ENCODE measurements around the gene KDM4B. TPM values are rescaled to one million over a fixed set of nuclear protein-coding genes. Genes with fewer than 3 reads are reported as not detected.
"Not testable (repeated sequence)": the region's sequence is repeated elsewhere in the genome, so short reads cannot be mapped to it uniquely, and the experiment has no call there.

KDM4B gene
- total RNA-seq, 2 donors from 2014 or later, result 21.0 to 44.8 TPM

GRCh38 chr19:5189318-5189607, 220.3 kb downstream of the KDM4B start:
- H3K36me3 Mint-ChIP-seq, result no peaks in the 10 kb centered on the region
- DNase-seq (ENCODE audit: low spot score in 2 of 2) (no peak), ATAC-seq (no peak)
- H3K9me3 Mint-ChIP-seq, result no peaks in the 10 kb centered on the region
- H3K27ac Mint-ChIP-seq, result no peak overlapping the region

- DNase-seq (ENCODE audit: low spot score in 2 of 2) (no peak), ATAC-seq (peak in 1 of 2 donors; percentile 63)
- H3K36me3 Mint-ChIP-seq, result no peaks in the 10 kb centered on the region
- no peak overlapping the region for H3K27ac Mint-ChIP-seq
- H3K9me3 Mint-ChIP-seq, result no peaks in the 10 kb centered on the region
These were observed 222.2 kb downstream of the KDM4B start for GRCh38 chr19:5191091-5191490.

GRCh38 chr19:5192568-5192967, 223.7 kb downstream of the KDM4B start:
- no peaks in the 10 kb centered on the region for H3K9me3 Mint-ChIP-seq
- DNase-seq (ENCODE audit: low spot score in 2 of 2) (no peak), ATAC-seq (no peak)
- no peak overlapping the region for H3K27ac Mint-ChIP-seq
- H3K36me3 Mint-ChIP-seq, result no peaks in the 10 kb centered on the region

DNA sequence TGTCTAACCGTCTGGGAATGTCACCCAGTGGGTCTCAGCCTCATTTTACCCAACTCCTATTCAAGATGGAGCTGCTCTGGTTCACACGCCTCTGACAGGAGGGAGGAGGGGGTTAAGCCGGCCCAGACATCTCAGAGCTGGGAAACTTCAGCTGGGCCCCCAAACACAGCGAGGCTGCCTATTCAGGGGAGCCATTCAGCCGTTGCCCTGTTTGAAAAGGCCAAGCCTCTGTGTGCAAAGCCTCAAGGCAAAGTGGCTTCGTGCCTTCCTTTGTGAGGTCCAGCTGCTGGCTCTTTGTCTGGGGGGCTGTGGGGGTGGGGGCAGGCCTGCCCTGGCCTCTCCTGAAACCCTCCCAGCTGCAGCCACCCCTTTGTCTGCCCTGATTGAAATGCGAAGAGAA, 224.3 kb downstream of the KDM4B start:
- Mint-ChIP-seq H3K36me3 (no peaks in the 10 kb centered on the region), H3K27ac (no peak overlapping the region), H3K9me3 (no peaks in the 10 kb centered on the region)
- ATAC-seq (no peak), DNase-seq (ENCODE audit: low spot score in 2 of 2) (no peak)

GRCh38 chr19:5194641-5195040, 225.7 kb downstream of the KDM4B start:
- no peaks in the 10 kb centered on the region for H3K36me3 Mint-ChIP-seq
- DNase-seq (ENCODE audit: low spot score in 2 of 2) (no peak), ATAC-seq (no peak)
- H3K27ac Mint-ChIP-seq, result no peak overlapping the region
- no peaks in the 10 kb centered on the region for H3K9me3 Mint-ChIP-seq

DNA sequence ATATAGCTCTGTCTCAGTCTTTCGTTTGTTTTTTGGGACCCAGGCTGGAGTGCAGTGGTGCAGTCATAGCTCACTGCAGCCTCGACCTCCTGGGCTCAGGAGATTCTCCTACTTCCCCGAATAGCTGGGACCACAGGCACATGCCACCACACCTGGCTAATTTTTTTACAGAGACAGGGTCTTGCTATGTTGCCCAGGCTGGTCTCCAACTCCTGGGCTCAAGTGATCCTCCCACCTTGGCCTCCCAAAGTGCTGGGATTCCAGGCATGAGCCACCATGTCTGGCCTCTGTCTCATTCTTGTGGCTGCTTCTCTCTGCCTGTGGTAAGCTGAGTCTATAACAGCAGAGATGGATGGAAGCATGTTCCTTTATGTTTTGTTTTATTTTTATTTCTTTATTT, 226.7 kb downstream of the KDM4B start:
- H3K36me3 Mint-ChIP-seq; DNase-seq (ENCODE audit: low spot score in 2 of 2); H3K9me3 Mint-ChIP-seq; ATAC-seq; H3K27ac Mint-ChIP-seq: not testable (repeated sequence)

DNA sequence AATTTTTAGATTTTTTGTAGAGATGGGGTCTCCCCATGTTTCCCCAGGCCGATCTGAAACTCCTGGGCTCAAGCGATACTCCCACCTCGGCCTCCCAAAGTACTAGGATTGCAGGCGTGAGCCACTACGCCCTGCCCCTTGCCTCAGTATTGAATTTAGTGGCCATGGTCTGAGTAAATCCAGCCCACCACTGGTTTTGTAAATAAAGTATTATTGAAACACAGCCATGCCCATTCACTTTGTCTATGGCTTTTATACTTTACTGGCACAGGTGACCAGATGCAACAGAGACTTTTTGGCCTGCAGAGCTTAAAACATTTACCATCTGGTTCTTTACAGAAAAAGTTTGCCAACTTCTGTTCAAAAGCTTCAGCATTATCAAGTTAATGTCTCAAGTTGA, 227.9 kb downstream of the KDM4B start:
- H3K9me3 Mint-ChIP-seq, result peaks cover 0 to 11% of the 10 kb centered on the region in 2 donors
- H3K36me3 Mint-ChIP-seq, result peaks cover 0 to 11% of the 10 kb centered on the region in 2 donors
- DNase-seq (ENCODE audit: low spot score in 2 of 2), result no peak
- no peak for ATAC-seq
- no peak overlapping the region for H3K27ac Mint-ChIP-seq

DNA sequence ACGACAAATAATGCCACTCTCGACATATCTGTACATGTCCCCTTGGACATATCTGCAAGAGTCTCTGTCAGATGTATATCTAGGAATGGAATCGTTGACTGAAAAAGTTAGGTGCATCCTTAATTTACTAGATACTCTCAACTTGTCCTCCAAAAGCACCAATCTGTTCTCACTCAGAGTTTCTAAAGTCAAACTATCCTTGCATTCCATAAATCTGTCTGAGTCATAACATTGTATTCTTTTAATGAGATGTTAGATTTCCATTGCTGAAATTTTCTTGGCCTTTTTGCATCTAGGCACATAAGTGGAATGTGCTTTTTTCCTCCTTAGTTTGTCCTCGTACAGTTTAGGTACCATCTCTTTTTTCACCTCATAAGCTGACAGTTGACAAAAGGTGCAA, 231.9 kb downstream of the KDM4B start:
- Mint-ChIP-seq H3K36me3 (peaks cover 0 to 13% of the 10 kb centered on the region in 2 donors), H3K9me3 (peaks cover 0 to 18% of the 10 kb centered on the region in 2 donors)

DNA sequence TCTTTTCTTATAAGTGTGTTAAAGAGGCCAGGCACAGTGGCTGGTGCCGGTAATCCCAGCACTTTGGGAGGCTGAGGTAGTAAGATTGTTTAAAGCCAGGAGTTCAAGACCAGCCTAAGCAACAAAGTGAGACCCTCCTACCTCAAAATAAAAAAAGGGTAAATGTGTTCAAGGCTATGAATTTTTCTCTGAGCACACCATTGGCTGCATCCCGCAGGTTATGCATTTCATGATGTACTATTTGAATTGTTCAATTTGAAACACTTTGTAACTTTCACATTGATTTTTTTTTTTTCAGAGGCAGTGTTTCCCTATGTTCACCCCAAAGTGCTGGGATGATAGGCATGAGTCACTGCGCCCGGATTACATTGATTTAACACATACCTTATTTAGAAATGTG, 233.6 kb downstream of the KDM4B start:
- H3K27ac Mint-ChIP-seq, result no peak overlapping the region
- H3K36me3 Mint-ChIP-seq, result peaks cover 0 to 13% of the 10 kb centered on the region in 2 donors
- no peak for DNase-seq (ENCODE audit: low spot score in 2 of 2)

More for the DNA sequence above, 231.9 kb downstream of the KDM4B start:
- DNase-seq (ENCODE audit: low spot score in 2 of 2), result no peak
- ATAC-seq, result no peak
- H3K27ac Mint-ChIP-seq, result no peak overlapping the region

More for the DNA sequence above, 233.6 kb downstream of the KDM4B start:
- ATAC-seq, result no peak
- H3K9me3 Mint-ChIP-seq, result peaks cover 0 to 18% of the 10 kb centered on the region in 2 donors

Other genes starting within 250 kb of the KDM4B start
- 10 to 100 TPM; 55.2 to 59.0 TPM for gene DPP9, start 245.3 kb upstream of the KDM4B start, total RNA-seq
- 10 to 100 TPM in 1 of 2 donors, 1 to 10 TPM in 1; 9.3 to 11.4 TPM for gene FEM1A, start 177.4 kb upstream of the KDM4B start, total RNA-seq
- gene TICAM1, start 137.4 kb upstream of the KDM4B start, total RNA-seq, result 10 to 100 TPM; 18.8 to 27.5 TPM
- gene PLIN3, start 101.4 kb upstream of the KDM4B start, total RNA-seq, result 10 to 100 TPM; 47.5 TPM
- under 1 TPM in 1 of 2 donors, not detected in 1; 0.39 TPM for gene ARRDC5, start 66.2 kb upstream of the KDM4B start, total RNA-seq
- gene UHRF1, start 59.6 kb upstream of the KDM4B start, total RNA-seq, result 100 to 1,000 TPM in 1 of 2 donors, 10 to 100 TPM in 1; 79.5 to 157 TPM